SK-N-SH treated with all-trans-retinoic acid at 6 μM for 48 hours (cell line): Measurements from ENCODE around the gene SUN5.

Experiments
- ATAC-seq: fragments of 200-7000 bp; cut with Tn5 transposase; 3 replicates; pipeline ENCODE4 v1.9.1; 2020; ENCODE audit warnings: mild to moderate bottlenecking, moderate library complexity
- ARNTL ChIP-seq: fragments of 450-650 bp; formaldehyde crosslinking; IDR thresholded peaks from 2 replicates; pipeline ENCODE4 v1.5.0; 2020; ENCODE audit warnings: low read depth, mild to moderate bottlenecking, moderate library complexity, borderline replicate concordance
- BACH2 ChIP-seq: fragments of 250-450 bp; sonication (Bioruptor Pico); IDR thresholded peaks from 2 replicates; pipeline ENCODE4 v1.9.0; 2021; ENCODE audit warnings: mild to moderate bottlenecking, borderline replicate concordance
- CREB5 ChIP-seq: fragments of 250-450 bp; sonication (Bioruptor Pico); IDR thresholded peaks from 2 replicates; pipeline ENCODE4 v1.5.1; 2020; ENCODE audit warnings: low read depth, mild to moderate bottlenecking, moderate library complexity
- CSDC2 ChIP-seq: fragments of 250-450 bp; sonication (Bioruptor Pico); IDR thresholded peaks from 2 replicates; pipeline ENCODE4 v1.5.0; 2020; ENCODE audit warnings: mild to moderate bottlenecking, moderate library complexity
- CSRNP3 ChIP-seq: fragments of 250-450 bp; sonication (Bioruptor Pico); IDR thresholded peaks from 2 replicates; pipeline ENCODE4 v1.5.1; 2021; ENCODE audit warnings: mild to moderate bottlenecking, moderate library complexity
- ESRRG ChIP-seq: fragments of 250-450 bp; sonication (Bioruptor Pico); IDR thresholded peaks from 2 replicates; pipeline ENCODE4 v1.6.1; 2021; ENCODE audit warnings: mild to moderate bottlenecking
- GLIS3 ChIP-seq: fragments of 250-450 bp; sonication (Bioruptor Pico); IDR thresholded peaks from 2 replicates; pipeline ENCODE4 v1.5.0; 2020; ENCODE audit warnings: mild to moderate bottlenecking, moderate library complexity
- ISL1 ChIP-seq: fragments of 250-450 bp; sonication (Bioruptor Pico); IDR thresholded peaks from 2 replicates; pipeline ENCODE4 v2.1.2; 2022; ENCODE audit warnings: mild to moderate bottlenecking, moderate library complexity
- OSR1 ChIP-seq: fragments of 250-450 bp; sonication (Bioruptor Pico); IDR thresholded peaks from 2 replicates; pipeline ENCODE4 v1.8.0; 2022; ENCODE audit warnings: moderate library complexity, mild to moderate bottlenecking, inconsistent platforms
- PATZ1 ChIP-seq: fragments of 250-450 bp; sonication (Bioruptor Pico); IDR thresholded peaks from 2 replicates; pipeline ENCODE4 v1.8.0; 2020; ENCODE audit warnings: mild to moderate bottlenecking, moderate library complexity, borderline replicate concordance
- POU6F1 ChIP-seq: fragments of 250-450 bp; sonication (Bioruptor Pico); IDR thresholded peaks from 2 replicates; pipeline ENCODE4 v1.8.0; 2021; ENCODE audit warnings: low read depth, mild to moderate bottlenecking, moderate library complexity, borderline replicate concordance
- PPARA ChIP-seq: fragments of 250-450 bp; sonication (Bioruptor Pico); IDR thresholded peaks from 2 replicates; pipeline ENCODE4 v1.5.0; 2020; ENCODE audit warnings: mild to moderate bottlenecking, borderline replicate concordance
- RARB ChIP-seq: fragments of 250-450 bp; sonication (Bioruptor Pico); IDR thresholded peaks from 2 replicates; pipeline ENCODE4 v1.8.0; 2021; ENCODE audit warnings: mild to moderate bottlenecking, moderate library complexity
- SNAI2 ChIP-seq: fragments of 250-450 bp; sonication (Bioruptor Pico); IDR thresholded peaks from 2 replicates; pipeline ENCODE4 v1.5.0; 2020; ENCODE audit warnings: mild to moderate bottlenecking, moderate library complexity
- TCF4 ChIP-seq: fragments of 250-450 bp; sonication (Bioruptor Pico); IDR thresholded peaks from 2 replicates; pipeline ENCODE4 v1.8.0; 2021; ENCODE audit warnings: mild to moderate bottlenecking, moderate library complexity, borderline replicate concordance
- TOX ChIP-seq: fragments of 250-450 bp; sonication (Bioruptor Pico); IDR thresholded peaks from 2 replicates; pipeline ENCODE4 v1.8.0; 2021; ENCODE audit warnings: mild to moderate bottlenecking, moderate library complexity, borderline replicate concordance
- TSHZ2 ChIP-seq: fragments of 250-450 bp; sonication (Bioruptor Pico); IDR thresholded peaks from 2 replicates; pipeline ENCODE4 v1.5.0; 2020; ENCODE audit warnings: mild to moderate bottlenecking, moderate library complexity
- ZC3H10 ChIP-seq: fragments of 250-450 bp; sonication (Bioruptor Pico); IDR thresholded peaks from 2 replicates; pipeline ENCODE4 v1.5.1; 2021; ENCODE audit warnings: mild to moderate bottlenecking, moderate library complexity
- ZFP3 ChIP-seq: fragments of 250-450 bp; sonication (Bioruptor Pico); IDR thresholded peaks from 2 replicates; pipeline ENCODE4 v1.5.0; 2020; ENCODE audit warnings: mild to moderate bottlenecking, moderate library complexity
- ZNF565 ChIP-seq: fragments of 450-650 bp; formaldehyde crosslinking; conservative IDR thresholded peaks from 2 replicates; pipeline ENCODE4 v1.5.0; 2020; ENCODE audit warnings: low read depth, mild to moderate bottlenecking, moderate library complexity
- ZNF70 ChIP-seq: fragments of 450-650 bp; formaldehyde crosslinking; IDR thresholded peaks from 2 replicates; pipeline ENCODE4 v1.5.0; 2020; ENCODE audit warnings: mild to moderate bottlenecking, moderate library complexity
- ZNF8 ChIP-seq: fragments of 450-650 bp; formaldehyde crosslinking; IDR thresholded peaks from 2 replicates; pipeline ENCODE4 v1.5.0; 2020; ENCODE audit warnings: mild to moderate bottlenecking, moderate library complexity

SUN5 gene

GRCh38 chr20:33014336-33015113 is 10.3 kb upstream of the SUN5 start:
- no peak for TF ChIP-seq ZFP3 (CRISPR knock-in tag)
- TF ChIP-seq PATZ1 (CRISPR knock-in tag) = no peak
- no peak for TF ChIP-seq CREB5 (CRISPR knock-in tag)
- no peak for TF ChIP-seq TSHZ2 (CRISPR knock-in tag)
- no peak for TF ChIP-seq ZNF565 (CRISPR knock-in tag)
- no peak for TF ChIP-seq BACH2 (CRISPR knock-in tag)
- TF ChIP-seq TOX (CRISPR knock-in tag) = no peak
- TF ChIP-seq ZC3H10 (CRISPR knock-in tag) = no peak
- TF ChIP-seq SNAI2 (CRISPR knock-in tag) = no peak
- TF ChIP-seq ARNTL = no peak
- TF ChIP-seq OSR1 (CRISPR knock-in tag) = no peak
- TF ChIP-seq ZNF8 (CRISPR knock-in tag) = no peak
- TF ChIP-seq ISL1 (CRISPR knock-in tag) = no peak
- TF ChIP-seq PPARA (CRISPR knock-in tag) = no peak
- TF ChIP-seq RARB (CRISPR knock-in tag) = no peak
- no peak for TF ChIP-seq ZNF70 (CRISPR knock-in tag)
- no peak for TF ChIP-seq GLIS3 (CRISPR knock-in tag)
- TF ChIP-seq CSRNP3 = no peak
- TF ChIP-seq TCF4 (CRISPR knock-in tag) = no peak

GRCh38 chr20:33013701-33014326 is 9.6 kb upstream of the SUN5 start:
- TF ChIP-seq CSDC2 (CRISPR knock-in tag) = no peak
- TF ChIP-seq, all 23 proteins: peak for 0
- no peak for ATAC-seq

More at GRCh38 chr20:33014336-33015113, 10.3 kb upstream of the SUN5 start:
- ATAC-seq = no peak

GRCh38 chr20:33012327-33013189 is 8.3 kb upstream of the SUN5 start:
- no peak for ATAC-seq
- TF ChIP-seq PATZ1 (CRISPR knock-in tag) (no peak), ZC3H10 (CRISPR knock-in tag) (no peak), TOX (CRISPR knock-in tag) (no peak), CREB5 (CRISPR knock-in tag) (no peak), TCF4 (CRISPR knock-in tag) (no peak), POU6F1 (no peak), ZNF70 (CRISPR knock-in tag) (no peak), PPARA (CRISPR knock-in tag) (no peak), ZNF8 (CRISPR knock-in tag) (no peak), ZNF565 (CRISPR knock-in tag) (no peak), ESRRG (no peak)
